ENCODE measurements around the gene ASZ1.

ASZ1 gene

DNA sequence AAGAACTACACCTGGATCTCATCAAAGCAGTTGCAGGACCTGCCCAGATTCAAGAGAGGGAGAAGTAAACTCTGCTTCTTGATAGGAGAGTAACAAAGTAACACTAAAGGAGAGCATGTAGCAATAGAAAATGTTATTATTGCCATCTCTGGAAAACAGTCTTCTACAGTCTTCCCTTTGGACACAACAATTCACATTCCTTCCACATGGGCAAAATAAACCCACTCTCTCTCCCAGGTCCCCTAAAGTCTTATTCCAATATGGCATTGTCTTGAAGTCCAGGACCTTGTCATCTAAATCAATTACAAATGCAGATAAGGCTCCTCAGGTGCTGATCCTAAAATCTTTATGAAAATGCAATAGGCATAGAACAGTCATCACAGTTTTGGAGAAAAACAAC lies 94.1 kb downstream of the ASZ1 start:
- DNase-seq, result no peak

DNA sequence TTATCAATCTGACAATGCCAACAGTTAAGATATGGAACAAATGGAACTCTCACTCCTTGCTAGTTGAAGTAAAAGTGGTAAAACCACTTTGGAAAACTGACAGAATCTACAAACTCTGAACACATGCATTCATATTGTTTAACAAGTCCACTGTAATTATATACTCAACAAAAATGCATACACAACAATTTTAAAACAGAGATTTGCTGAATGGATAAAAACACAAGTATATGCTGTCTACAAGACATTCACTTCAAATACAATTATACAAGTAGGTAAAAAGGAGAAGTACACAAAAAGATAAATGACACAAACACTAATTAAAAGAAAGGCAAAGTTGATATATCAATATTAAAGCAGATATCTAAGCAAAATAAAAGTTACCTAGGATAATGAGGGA lies 95.3 kb downstream of the ASZ1 start:
- no peak for DNase-seq

DNA sequence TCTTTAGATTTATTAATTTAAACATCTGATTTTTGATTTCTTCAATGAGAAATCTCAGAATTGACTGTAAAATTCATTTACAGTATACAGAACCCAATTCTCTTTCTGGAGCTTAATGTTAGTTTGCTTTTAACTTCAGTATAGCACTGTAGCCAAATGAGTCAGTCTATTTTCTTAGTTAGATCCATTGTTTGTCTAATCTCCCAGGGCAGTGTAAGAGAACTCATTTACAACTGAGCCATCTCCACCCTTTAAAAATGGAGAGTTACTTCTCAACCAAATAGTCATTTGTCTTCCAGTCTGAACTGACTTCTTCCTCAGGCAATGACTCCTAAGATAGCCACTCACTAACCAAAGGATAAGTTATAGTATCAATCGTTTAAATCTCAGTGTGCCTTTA lies 101.5 kb downstream of the ASZ1 start:
- no peak for DNase-seq

DNA sequence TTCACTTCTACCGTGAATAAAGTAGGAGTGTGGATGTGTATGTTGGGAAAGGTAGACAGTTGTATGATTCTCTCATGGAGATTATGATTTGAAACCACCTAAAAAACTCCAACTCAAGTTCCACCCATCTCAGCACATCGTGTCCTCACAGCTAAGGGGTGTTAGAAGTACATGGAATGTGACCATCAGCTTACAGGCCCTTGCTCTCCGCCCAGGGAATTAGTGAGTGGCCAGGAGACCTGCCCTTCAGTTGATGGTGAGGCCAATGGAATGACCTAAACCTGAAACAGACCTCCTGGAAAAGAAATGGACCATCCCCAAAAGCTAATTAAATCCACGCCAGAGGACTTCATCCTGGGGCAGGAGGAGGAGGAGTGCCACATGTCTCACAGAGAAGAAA lies 102.3 kb downstream of the ASZ1 start:
- no peak for DNase-seq

DNA sequence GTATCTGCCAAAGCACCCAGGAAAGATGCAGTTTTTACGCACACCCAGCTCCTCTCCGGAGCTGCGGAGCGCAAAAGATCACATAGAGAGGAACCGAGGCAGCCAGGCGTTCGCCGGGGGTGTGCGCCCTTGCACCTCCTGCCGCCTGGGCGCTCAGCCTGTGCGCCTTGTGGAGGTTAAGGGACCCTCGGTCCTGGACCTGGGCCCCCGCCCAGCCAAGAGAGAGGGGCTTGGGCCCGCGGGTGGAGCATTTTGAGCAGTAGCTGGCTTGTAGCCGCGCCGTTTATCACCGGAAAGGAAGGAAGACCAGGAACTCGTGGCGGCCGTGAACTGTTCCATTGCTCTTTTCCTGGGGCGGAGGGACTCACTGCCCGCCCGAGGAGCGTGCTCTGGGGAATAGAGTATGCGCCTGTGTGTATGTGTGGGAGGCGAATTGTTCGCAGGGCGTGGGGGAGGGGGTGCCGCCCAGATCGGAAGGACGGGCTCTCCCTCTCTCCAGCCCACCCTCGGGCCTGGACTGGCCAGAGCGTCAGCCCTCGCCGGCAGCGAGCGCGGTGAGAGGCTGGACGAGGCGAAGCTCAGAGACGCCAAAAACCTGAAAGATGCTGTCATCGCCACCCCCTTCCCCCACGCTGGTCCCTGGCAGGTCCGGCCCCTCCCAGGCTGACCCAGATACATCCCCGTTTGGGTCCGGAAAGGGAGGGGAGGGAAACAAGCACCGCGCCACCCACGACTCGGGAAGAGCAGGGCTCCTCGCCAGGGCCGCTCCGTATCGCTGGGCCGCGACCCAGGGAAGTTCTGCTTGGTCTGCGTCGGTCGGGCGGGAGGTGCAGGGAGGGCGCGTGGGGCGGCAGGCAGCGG lies 103.2 kb downstream of the ASZ1 start:
- no peak for DNase-seq

DNA sequence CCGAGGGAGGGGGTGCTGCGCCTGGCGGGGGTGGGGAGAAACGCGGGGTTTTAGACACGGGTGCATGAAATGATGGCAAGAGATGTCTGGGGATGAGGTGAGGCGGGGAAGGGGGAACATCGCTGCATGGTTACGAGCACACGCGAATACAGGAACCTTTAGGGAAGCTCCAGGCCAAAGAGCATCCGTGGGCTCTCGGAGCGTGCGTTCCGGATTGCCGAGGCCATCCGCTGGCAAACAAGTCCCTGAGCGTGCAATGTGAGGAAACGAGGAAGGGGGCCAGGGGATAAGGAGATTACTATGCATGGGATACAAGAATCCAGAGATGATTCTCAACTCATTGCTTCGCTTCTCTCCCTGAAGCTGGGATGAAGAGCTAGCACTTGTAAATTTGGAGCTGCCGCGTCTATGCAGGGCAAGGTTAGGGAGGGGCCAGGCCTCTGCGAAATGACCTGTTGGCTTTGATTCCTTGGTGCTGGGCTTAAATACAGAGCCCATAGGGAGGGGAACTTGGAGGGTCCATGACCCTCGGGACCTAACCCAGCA lies 103.9 kb downstream of the ASZ1 start:
- no peak for DNase-seq

DNA sequence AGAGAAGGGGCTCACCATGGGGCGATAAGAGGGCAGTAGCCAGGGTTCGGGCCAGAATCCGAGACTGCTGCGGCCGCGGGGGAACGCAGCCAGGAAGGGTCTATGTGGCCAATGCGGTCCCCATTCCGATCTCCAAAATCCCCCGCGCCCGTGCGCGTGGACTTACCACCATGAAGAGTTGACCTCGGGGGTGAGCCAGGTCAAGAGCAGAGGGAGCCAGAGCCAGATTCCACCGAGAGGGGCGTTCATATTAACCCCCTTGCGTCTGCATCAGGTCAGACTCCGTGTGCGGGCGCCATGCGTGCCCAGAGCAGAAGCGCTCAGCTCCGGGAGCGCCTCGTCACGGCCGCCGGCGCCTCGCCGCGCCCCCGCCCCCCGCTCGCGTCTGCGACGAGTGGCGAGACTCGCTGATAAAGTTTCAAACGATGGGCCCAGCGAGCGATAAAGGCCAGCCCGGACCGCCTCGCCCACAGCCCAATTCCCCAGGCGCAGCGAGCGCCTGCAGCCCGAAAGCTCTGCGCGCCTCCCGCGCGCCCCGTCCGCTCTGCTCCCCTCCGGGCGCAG lies 104.5 kb downstream of the ASZ1 start, which contains the start of gene WNT2:
WNT2 (minus strand) TSS at position 318 of the 564 bp plus-strand sequence; CDS start at position 249, 69 bp downstream.
- no peak for DNase-seq

DNA sequence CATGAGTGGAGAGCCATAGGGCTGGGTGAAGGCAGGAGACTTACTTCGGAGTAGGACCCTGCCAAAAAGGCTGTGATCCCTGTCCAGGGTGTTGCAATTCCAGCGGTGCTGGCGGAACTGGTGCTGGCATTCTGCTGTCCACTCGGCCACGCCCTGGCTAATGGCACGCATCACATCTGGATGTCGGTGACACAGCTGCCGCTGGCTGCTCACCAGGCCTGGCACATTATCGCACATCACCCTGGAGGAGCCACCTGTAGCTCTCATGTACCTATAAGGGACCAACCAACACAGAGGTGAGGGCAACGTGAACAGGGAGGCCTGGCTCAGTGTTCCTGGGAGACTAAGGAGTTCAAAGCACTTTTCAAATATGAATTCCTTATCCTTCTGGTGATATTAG lies 106.8 kb downstream of the ASZ1 start:
- no peak for DNase-seq

DNA sequence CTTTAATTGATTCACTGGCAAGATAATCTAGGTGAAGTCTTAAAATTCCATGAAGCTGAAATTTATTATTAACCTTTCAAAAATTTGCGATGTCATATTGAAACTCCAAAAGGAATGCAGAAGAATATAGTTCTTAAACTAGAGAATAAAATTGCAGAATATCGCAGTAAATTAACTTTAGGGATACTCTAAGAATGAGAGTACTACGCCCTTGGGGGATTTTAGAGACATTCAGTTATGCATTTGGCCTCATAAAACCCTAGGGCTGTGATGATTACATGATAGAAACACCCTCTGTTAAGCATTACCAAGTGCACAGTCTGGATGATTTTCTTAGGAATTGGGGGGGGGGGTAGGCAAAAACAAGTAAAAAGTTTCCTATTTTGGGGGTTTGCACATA lies 108.1 kb downstream of the ASZ1 start:
- DNase-seq, result no peak

DNA sequence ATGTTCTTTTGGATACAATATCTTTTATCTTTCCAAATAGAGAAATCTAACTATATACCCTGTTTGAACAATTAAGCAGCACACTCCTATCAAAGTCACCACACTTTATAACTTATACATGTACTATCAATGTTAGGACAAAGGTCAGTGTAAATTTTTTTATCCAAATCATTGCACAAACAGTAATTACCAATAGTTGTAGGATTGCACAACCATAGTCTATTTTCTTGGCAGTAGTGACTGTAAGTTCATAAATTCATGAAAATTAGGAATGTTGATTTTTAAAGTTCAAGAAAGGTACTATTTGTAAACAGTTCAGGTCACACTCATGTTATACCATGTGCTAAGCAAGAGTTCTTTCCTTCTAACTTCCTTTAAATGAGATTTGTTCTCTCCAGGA lies 113.7 kb downstream of the ASZ1 start:
- DNase-seq, result no peak

Data from NCI-H748 treated with DMSO at 0.1 percent for 48 hours (cell line).